PC-9 (cell line): ENCODE measurements around the gene NDUFS8.

ENCODE experiments used
- EZH2 ChIP-seq: fragments of 200-600 bp; sonication (generic); IDR thresholded peaks from 2 replicates; pipeline ENCODE4 v1.8.0; 2017; ENCODE audit warnings: antibody characterized with exemption, low read depth
- TF ChIP-seq, protein P1 (sequence below): fragments of 200-600 bp; sonication (generic); conservative IDR thresholded peaks from 2 replicates; pipeline ENCODE4 v1.6.1; 2017; ENCODE audit warnings: mixed run types, antibody characterized with exemption, mild to moderate bottlenecking, moderate library complexity

DNA sequence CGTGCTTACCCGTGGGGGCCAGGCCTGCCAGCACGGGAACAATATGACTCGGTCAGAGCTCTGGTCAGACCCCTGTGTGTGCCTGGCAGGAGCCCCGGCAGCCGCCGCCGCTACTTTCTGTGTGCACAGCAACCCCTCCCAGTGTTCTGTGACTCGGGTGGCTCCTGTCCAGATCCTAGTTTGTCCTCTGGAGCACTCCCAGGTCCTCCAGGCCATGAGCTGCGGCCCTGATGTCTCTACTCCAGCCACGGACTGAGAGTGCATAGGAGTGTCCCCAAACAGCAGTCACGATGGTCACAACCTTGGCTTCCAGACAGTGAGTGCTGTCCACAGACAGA, 3.2 kb downstream of the NDUFS8 start:
- TF ChIP-seq, protein P1, sequence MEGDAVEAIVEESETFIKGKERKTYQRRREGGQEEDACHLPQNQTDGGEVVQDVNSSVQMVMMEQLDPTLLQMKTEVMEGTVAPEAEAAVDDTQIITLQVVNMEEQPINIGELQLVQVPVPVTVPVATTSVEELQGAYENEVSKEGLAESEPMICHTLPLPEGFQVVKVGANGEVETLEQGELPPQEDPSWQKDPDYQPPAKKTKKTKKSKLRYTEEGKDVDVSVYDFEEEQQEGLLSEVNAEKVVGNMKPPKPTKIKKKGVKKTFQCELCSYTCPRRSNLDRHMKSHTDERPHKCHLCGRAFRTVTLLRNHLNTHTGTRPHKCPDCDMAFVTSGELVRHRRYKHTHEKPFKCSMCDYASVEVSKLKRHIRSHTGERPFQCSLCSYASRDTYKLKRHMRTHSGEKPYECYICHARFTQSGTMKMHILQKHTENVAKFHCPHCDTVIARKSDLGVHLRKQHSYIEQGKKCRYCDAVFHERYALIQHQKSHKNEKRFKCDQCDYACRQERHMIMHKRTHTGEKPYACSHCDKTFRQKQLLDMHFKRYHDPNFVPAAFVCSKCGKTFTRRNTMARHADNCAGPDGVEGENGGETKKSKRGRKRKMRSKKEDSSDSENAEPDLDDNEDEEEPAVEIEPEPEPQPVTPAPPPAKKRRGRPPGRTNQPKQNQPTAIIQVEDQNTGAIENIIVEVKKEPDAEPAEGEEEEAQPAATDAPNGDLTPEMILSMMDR: no peak
- TF ChIP-seq EZH2: no peak
